GM18520 (cell line): ENCODE data around the gene EPM2AIP1.
A peak's percentile ranks its signal among the peaks of the same experiment; 100 is the strongest.
"Not testable (repeated sequence)": the region's sequence is repeated elsewhere in the genome, so short reads cannot be mapped to it uniquely, and the experiment has no call there.

ENCODE experiments used
- ATAC-seq: cut with Tn5 transposase; IDR thresholded peaks from one replicate; pipeline ENCODE4 v1.9.1; 2021; ENCODE audit not compliant: unreplicated experiment

EPM2AIP1 gene

GRCh38 chr3:36954452-36955134, 38.3 kb downstream of the EPM2AIP1 start:
- no peak for ATAC-seq

GRCh38 chr3:36947814-36948213, 45.1 kb downstream of the EPM2AIP1 start:
- ATAC-seq: not testable (repeated sequence)

- ATAC-seq: no peak
Measured at GRCh38 chr3:36945333-36945980, 47.5 kb downstream of the EPM2AIP1 start.

GRCh38 chr3:36944641-36945270, 48.2 kb downstream of the EPM2AIP1 start, which contains the start of gene TRANK1:
Gene TRANK1 (minus strand): TSS chr3:36945054. CDS start chr3:36944809, 245 bp downstream.
- peak; percentile 56 for ATAC-seq

GRCh38 chr3:36944012-36944640, 48.8 kb downstream of the EPM2AIP1 start:
- peak; percentile 22 for ATAC-seq

GRCh38 chr3:36943601-36944000, 49.3 kb downstream of the EPM2AIP1 start:
- ATAC-seq: no peak

GRCh38 chr3:36942638-36943248, 50.2 kb downstream of the EPM2AIP1 start:
- ATAC-seq: no peak

GRCh38 chr3:36941658-36942057, 51.3 kb downstream of the EPM2AIP1 start:
- no peak for ATAC-seq

GRCh38 chr3:36941162-36941561, 51.8 kb downstream of the EPM2AIP1 start:
- no peak for ATAC-seq

- ATAC-seq: no peak
Measured at GRCh38 chr3:36937492-36937891, 55.4 kb downstream of the EPM2AIP1 start.
